Activated CD4-positive, alpha-beta memory T cell treated with anti-CD3 and anti-CD28 coated beads for 36 hours (primary cell): Measurements from ENCODE around the gene SDF4. TPM values are rescaled to one million over a fixed set of nuclear protein-coding genes. Genes with fewer than 3 reads are reported as not detected.
"Not testable (repeated sequence)": the region's sequence is repeated elsewhere in the genome, so short reads cannot be mapped to it uniquely, and the experiment has no call there.

ENCODE experiments used
- CTCF ChIA-PET: fragments of 350-600 bp; sonication (Branson Sonifier 250); formaldehyde crosslinking; loops from one replicate; lab custom pipeline; 2021; ENCODE audit warnings: antibody characterized with exemption, inconsistent platforms; lab: Charles Lee
- POLR2A ChIA-PET: fragments of 350-600 bp; sonication (Branson Sonifier 250); formaldehyde crosslinking; loops from one replicate; lab custom pipeline; 2021; ENCODE audit warnings: antibody characterized with exemption; lab: Charles Lee
- DNase-seq: peaks from one replicate; pipeline ENCODE4 v3.0.0-alpha.2; 2020
- H3K27ac Mint-ChIP-seq: one replicate; pipeline ENCODE4 v1.8.0; 2021; ENCODE audit warnings: mixed read lengths
- H3K27me3 Mint-ChIP-seq: one replicate; pipeline ENCODE4 v1.8.0; 2021; ENCODE audit warnings: mixed read lengths
- H3K36me3 Mint-ChIP-seq: one replicate; pipeline ENCODE4 v1.8.0; 2021; ENCODE audit warnings: mixed read lengths
- H3K4me1 Mint-ChIP-seq: one replicate; pipeline ENCODE4 v1.8.0; 2021; ENCODE audit warnings: low read depth, mixed read lengths
- H3K4me3 Mint-ChIP-seq: one replicate; pipeline ENCODE4 v1.8.0; 2021; ENCODE audit warnings: mild to moderate bottlenecking, mixed read lengths
- H3K9me3 Mint-ChIP-seq: one replicate; pipeline ENCODE4 v1.8.0; 2021; ENCODE audit warnings: mixed read lengths
- intact Hi-C: fragments of 100-400 bp; cut with micrococcal nuclease; formaldehyde crosslinking; loops from one replicate; pipeline ENCODE4 v1.15.1; 2023
- total RNA-seq, 2 experiments: library from RNA; stranded (reverse); gene quantifications; one replicate each; pipeline ENCODE4 v1.2.3, GENCODE V29; 2021

SDF4 gene
- total RNA-seq, 2 experiments from 2014 or later, result 302 to 305 TPM

- Mint-ChIP-seq H3K4me3 (no peak overlapping the region), H3K4me1 (peaks cover 8% of the 10 kb centered on the region), H3K27ac (no peak overlapping the region), H3K9me3 (no peaks in the 10 kb centered on the region), H3K27me3 (no peaks in the 10 kb centered on the region), H3K36me3 (peaks cover 39% of the 10 kb centered on the region)
- DNase-seq, result no peak
- intact Hi-C loops, result no loop called here
- ChIA-PET CTCF (no interaction called here), POLR2A (no interaction called here)
Observed at GRCh38 chr1:1259119-1259488, 27.3 kb upstream of the SDF4 start.

- Mint-ChIP-seq H3K27ac (no peak overlapping the region), H3K4me1 (peaks cover 8% of the 10 kb centered on the region), H3K9me3 (no peaks in the 10 kb centered on the region), H3K36me3 (peaks cover 30% of the 10 kb centered on the region), H3K27me3 (no peaks in the 10 kb centered on the region), H3K4me3 (no peak overlapping the region)
- ChIA-PET POLR2A (no interaction called here), CTCF (interaction anchor here (0.9 kb wide), 1 partner anchor 134 kb away, joined by 3 read pairs; no protein-coding TSS in a partner anchor)
- intact Hi-C loops, result no loop called here
- DNase-seq, result no peak
Observed at GRCh38 chr1:1256956-1257871, 25.4 kb upstream of the SDF4 start.

- peaks cover 23% of the 10 kb centered on the region for H3K36me3 Mint-ChIP-seq
- H3K4me3 Mint-ChIP-seq, result no peak overlapping the region
- DNase-seq, result no peak
- H3K9me3 Mint-ChIP-seq, result no peaks in the 10 kb centered on the region
- CTCF ChIA-PET, result no interaction called here
- POLR2A ChIA-PET, result no interaction called here
- H3K27ac Mint-ChIP-seq, result no peak overlapping the region
- no peaks in the 10 kb centered on the region for H3K27me3 Mint-ChIP-seq
- intact Hi-C loops, result no loop called here
- H3K4me1 Mint-ChIP-seq, result peaks cover 10% of the 10 kb centered on the region
Observed at GRCh38 chr1:1255611-1256010, 23.8 kb upstream of the SDF4 start.

DNA sequence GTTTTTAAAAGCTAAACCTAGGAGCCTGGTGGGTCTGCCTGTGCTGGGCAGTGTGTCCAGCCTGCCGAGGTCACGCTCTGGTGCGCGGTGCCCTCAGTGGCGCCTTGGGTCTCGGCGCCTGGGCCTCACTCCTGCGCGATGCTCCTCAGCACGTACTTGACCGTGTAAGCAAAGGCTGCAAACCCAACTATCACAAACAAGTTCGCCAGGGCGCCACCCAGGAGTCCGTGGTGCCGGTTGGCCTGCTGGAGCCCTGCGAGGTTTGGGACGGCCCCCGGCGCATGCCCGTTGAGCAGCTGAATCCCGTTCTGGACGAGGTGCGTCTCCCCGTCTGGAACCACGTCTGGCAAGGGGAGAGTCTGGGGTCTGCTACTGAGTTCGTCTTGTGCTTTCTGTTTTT is 23.3 kb upstream of the SDF4 start:
- Mint-ChIP-seq H3K4me3 (no peak overlapping the region), H3K27me3 (no peaks in the 10 kb centered on the region), H3K27ac (no peak overlapping the region), H3K36me3 (peaks cover 22% of the 10 kb centered on the region), H3K4me1 (peaks cover 14% of the 10 kb centered on the region), H3K9me3 (no peaks in the 10 kb centered on the region)
- ChIA-PET POLR2A (no interaction called here), CTCF (no interaction called here)
- DNase-seq, result no peak
- intact Hi-C loops, result no loop called here

DNA sequence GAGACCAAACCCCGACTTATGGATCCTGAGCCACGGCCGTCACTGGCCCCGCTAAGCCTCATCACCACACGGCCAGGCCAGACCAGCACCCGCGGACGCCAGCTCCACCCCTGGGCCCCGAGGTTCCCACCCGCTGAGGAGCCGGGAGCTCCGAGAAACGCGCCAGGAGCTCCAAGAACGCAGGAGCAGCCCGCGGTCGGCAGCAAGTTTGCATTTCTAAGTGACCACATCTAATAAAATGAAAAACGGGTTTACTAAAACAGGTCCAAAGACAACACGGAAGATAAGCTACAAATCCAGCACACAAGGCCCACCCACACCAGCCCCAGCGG is 22.8 kb upstream of the SDF4 start:
- no peak overlapping the region for H3K4me3 Mint-ChIP-seq
- CTCF ChIA-PET, result no interaction called here
- no peaks in the 10 kb centered on the region for H3K9me3 Mint-ChIP-seq
- H3K27ac Mint-ChIP-seq, result no peak overlapping the region
- H3K36me3 Mint-ChIP-seq, result peaks cover 17% of the 10 kb centered on the region
- peaks cover 18% of the 10 kb centered on the region for H3K4me1 Mint-ChIP-seq
- intact Hi-C loops, result loop anchor here (5.0 kb wide), 1 partner anchor 137 kb away; the partner anchor contains the start of gene C1orf159
- H3K27me3 Mint-ChIP-seq, result no peaks in the 10 kb centered on the region
- no peak for DNase-seq
- POLR2A ChIA-PET, result no interaction called here

DNA sequence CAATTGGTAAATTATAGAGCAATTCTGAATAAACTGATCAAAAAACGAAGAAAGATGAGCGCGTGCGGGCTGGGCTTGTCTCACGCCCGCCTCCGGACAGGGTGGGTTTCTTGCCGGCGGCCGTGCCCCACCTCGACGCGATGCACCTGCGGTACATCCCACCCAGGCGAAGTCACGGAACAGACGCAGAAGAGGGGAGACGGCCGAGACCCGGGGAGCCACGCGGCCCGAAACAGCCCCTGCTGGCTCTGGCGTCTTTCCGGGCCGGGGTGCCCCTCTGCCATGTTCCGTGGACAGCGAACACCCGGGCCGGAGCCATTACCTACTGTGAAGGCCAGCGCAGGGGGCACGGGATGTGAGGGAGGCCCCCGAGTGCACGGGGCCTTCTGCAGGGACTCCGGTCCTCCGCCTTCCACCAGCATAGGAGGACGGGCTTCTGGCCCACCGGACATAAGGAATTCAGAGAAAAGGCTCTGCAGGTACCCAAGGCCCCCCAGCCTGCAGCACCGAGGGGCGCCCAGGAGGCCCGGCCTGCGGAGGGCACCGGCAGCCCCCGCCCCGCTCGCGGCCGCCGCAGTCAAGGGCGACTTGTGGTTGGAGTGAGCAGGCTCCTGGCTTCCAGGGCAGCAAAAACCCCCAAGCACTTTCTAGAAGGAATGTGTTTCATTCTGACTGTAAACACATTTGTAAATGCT is 22.3 kb upstream of the SDF4 start:
- Mint-ChIP-seq H3K27ac (no peak overlapping the region), H3K9me3 (no peaks in the 10 kb centered on the region), H3K4me1 (peaks cover 19% of the 10 kb centered on the region), H3K36me3 (peaks cover 13% of the 10 kb centered on the region), H3K27me3 (no peaks in the 10 kb centered on the region), H3K4me3 (no peak overlapping the region)
- CTCF ChIA-PET, result no interaction called here
- no peak for DNase-seq
- POLR2A ChIA-PET, result no interaction called here
- intact Hi-C loops, result loop anchor here (5.0 kb wide), 1 partner anchor 137 kb away; the partner anchor contains the start of gene C1orf159

- peaks cover 9% of the 10 kb centered on the region for H3K36me3 Mint-ChIP-seq
- H3K4me1 Mint-ChIP-seq, result peaks cover 19% of the 10 kb centered on the region
- POLR2A ChIA-PET, result no interaction called here
- no peaks in the 10 kb centered on the region for H3K27me3 Mint-ChIP-seq
- CTCF ChIA-PET, result no interaction called here
- no peak overlapping the region for H3K4me3 Mint-ChIP-seq
- DNase-seq, result no peak
- no peaks in the 10 kb centered on the region for H3K9me3 Mint-ChIP-seq
- intact Hi-C loops, result loop anchor here (5.0 kb wide), 1 partner anchor 136 kb away; the partner anchor contains the start of gene C1orf159
- no peak overlapping the region for H3K27ac Mint-ChIP-seq
Observed at GRCh38 chr1:1253314-1253713, 21.5 kb upstream of the SDF4 start.

DNA sequence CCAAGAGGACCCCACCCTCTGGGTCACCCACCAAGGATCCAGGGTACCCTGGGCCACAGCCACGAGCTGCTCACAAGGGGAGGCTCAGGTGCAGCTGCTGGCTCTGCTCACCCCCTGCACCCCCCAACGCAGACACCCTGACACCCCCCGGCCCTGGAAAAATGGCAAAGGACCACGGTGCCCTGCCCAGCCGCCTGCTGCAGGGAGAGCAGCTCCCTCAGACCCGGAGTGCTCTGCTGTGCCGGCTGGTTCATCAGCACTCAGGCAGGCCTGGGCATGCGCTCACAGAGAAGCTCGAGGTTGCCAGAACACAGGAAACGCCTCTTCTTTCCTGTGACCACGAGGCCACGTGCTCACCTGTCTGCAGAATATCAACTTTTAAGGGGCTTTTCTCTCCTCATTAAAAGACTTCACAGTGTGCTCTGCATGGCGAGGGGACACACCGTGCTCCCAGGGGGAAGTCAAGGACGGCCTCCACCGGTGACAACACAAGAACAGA is 19.0 kb upstream of the SDF4 start:
- POLR2A ChIA-PET, result interaction anchor here (0.7 to 1.6 kb wide), 3 partner anchors 11 to 128 kb away, joined by 3 to 6 read pairs (median 3); no protein-coding TSS in a partner anchor
- no peaks in the 10 kb centered on the region for H3K27me3 Mint-ChIP-seq
- peak; percentile 88 for DNase-seq
- peak overlapping the region; percentile 90 for H3K27ac Mint-ChIP-seq
- CTCF ChIA-PET, result interaction anchor here (0.7 to 1.9 kb wide), 14 partner anchors 19 to 304 kb away, joined by 3 to 43 read pairs (median 4); partner anchors contain the start of genes B3GALT6 and SDF4
- peaks cover 16% of the 10 kb centered on the region for H3K4me1 Mint-ChIP-seq
- no peaks in the 10 kb centered on the region for H3K36me3 Mint-ChIP-seq
- H3K4me3 Mint-ChIP-seq, result peak overlapping the region; percentile 36
- H3K9me3 Mint-ChIP-seq, result no peaks in the 10 kb centered on the region
- intact Hi-C loops, result loop anchor here (5.0 kb wide), 1 partner anchor 134 kb away; the partner anchor contains the start of gene C1orf159

GRCh38 chr1:1248009-1248913 is 16.5 kb upstream of the SDF4 start:
- H3K27me3 Mint-ChIP-seq, H3K9me3 Mint-ChIP-seq, DNase-seq, H3K27ac Mint-ChIP-seq, POLR2A ChIA-PET, H3K36me3 Mint-ChIP-seq, H3K4me3 Mint-ChIP-seq, intact Hi-C loops: not testable (repeated sequence)
- CTCF ChIA-PET, result interaction anchor here (1.8 kb wide), 1 partner anchor 126 kb away, joined by 7 read pairs; no protein-coding TSS in a partner anchor
- H3K4me1 Mint-ChIP-seq, result peaks cover 16% of the 10 kb centered on the region

- DNase-seq, result no peak
- Mint-ChIP-seq H3K36me3 (no peaks in the 10 kb centered on the region), H3K27me3 (no peaks in the 10 kb centered on the region), H3K27ac (no peak overlapping the region), H3K4me3 (no peak overlapping the region), H3K4me1 (peaks cover 16% of the 10 kb centered on the region), H3K9me3 (no peaks in the 10 kb centered on the region)
- CTCF ChIA-PET, result interaction anchor here (1.8 kb wide), 1 partner anchor 125 kb away, joined by 7 read pairs; no protein-coding TSS in a partner anchor
- intact Hi-C loops, result no loop called here
- POLR2A ChIA-PET, result no interaction called here
Observed at GRCh38 chr1:1247341-1247913, 15.6 kb upstream of the SDF4 start.
